Upper lobe of left lung (tissue), 4 donors: Measurements from ENCODE around the gene XRCC4.

Experiments used
- EP300 ChIP-seq, 4 donors: sonication (generic); formaldehyde crosslinking; IDR thresholded peaks; one replicate each; pipeline ENCODE4 v1.5.1; 2017; ENCODE audit warnings: antibody characterized with exemption in 4 of 4, control low read depth in 2 of 4
- POLR2AphosphoS5 ChIP-seq, 2 donors: sonication (generic); formaldehyde crosslinking; IDR thresholded peaks; one replicate each; pipeline ENCODE4 v1.5.1; 2017; ENCODE audit warnings: antibody characterized with exemption in 2 of 2
- TF ChIP-seq, protein P1 (sequence below), 6 experiments: fragments of 450-650 bp in 4 of 6; fragments of 200-600 bp in 2 of 6; sonication (generic) in 2 of 6; IDR thresholded peaks; one replicate each; pipeline ENCODE4 v1.5.1; 2016 to 2019; ENCODE audit warnings: antibody characterized with exemption in 6 of 6

DNA sequence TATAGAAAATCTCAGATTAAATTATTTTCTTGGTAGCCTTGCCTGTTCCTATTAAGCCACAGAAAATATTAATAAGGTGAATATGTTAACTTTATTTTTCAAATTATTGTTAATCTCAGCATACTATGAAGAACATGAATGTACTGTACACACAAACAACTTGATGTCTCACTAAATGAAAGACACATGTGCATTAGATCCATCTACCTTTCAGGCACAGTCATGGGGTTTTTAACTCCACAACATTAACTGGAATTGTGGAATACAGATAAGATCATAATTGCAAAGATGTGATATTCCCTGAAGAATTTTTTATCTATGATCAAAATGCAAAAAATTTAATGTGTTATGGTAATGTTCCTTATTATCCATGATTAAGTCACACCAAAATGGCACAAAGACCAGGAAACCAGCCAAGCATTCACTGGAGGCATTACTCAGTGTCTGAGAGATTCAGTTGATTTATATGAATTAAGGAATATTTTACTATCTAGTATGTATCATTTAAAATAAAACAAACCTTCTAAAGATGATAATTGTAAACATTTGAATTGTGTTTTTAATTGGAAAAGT, 244.2 kb downstream of the XRCC4 start:
- no peak for TF ChIP-seq POLR2AphosphoS5 (IDR thresholded peaks at IDR 0.05)
- TF ChIP-seq EP300 (IDR thresholded peaks at IDR 0.05), result no peak
- TF ChIP-seq, protein P1, sequence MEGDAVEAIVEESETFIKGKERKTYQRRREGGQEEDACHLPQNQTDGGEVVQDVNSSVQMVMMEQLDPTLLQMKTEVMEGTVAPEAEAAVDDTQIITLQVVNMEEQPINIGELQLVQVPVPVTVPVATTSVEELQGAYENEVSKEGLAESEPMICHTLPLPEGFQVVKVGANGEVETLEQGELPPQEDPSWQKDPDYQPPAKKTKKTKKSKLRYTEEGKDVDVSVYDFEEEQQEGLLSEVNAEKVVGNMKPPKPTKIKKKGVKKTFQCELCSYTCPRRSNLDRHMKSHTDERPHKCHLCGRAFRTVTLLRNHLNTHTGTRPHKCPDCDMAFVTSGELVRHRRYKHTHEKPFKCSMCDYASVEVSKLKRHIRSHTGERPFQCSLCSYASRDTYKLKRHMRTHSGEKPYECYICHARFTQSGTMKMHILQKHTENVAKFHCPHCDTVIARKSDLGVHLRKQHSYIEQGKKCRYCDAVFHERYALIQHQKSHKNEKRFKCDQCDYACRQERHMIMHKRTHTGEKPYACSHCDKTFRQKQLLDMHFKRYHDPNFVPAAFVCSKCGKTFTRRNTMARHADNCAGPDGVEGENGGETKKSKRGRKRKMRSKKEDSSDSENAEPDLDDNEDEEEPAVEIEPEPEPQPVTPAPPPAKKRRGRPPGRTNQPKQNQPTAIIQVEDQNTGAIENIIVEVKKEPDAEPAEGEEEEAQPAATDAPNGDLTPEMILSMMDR (IDR thresholded peaks at IDR 0.05), result no peak
